HepG2 (cell line): Measurements from ENCODE around the gene USP5. TPM values are rescaled to one million over a fixed set of nuclear protein-coding genes. Genes with fewer than 3 reads are reported as not detected.
A peak's percentile ranks its signal among the peaks of the same experiment; 100 is the strongest.

ENCODE experiments used
- ATF3 ChIP-seq: sonication (generic); formaldehyde crosslinking; IDR thresholded peaks from 2 replicates; pipeline ENCODE4 v1.4.0; 2020; ENCODE audit warnings: missing genetic modification reagents
- ATF5 ChIP-seq: sonication (generic); formaldehyde crosslinking; IDR thresholded peaks from 2 replicates; pipeline ENCODE4 v1.4.0; 2020; ENCODE audit warnings: mild to moderate bottlenecking, low read depth, missing genetic modification reagents
- ATF6 ChIP-seq: sonication (generic); formaldehyde crosslinking; conservative IDR thresholded peaks from 2 replicates; pipeline ENCODE4 v1.4.0; 2020; ENCODE audit warnings: missing genetic modification reagents
- CREB3 ChIP-seq: sonication (generic); formaldehyde crosslinking; IDR thresholded peaks from 2 replicates; pipeline ENCODE4 v1.5.0; 2020; ENCODE audit warnings: missing genetic modification reagents
- ETS1 ChIP-seq: sonication (generic); formaldehyde crosslinking; IDR thresholded peaks from 2 replicates; pipeline ENCODE4 v1.4.0; 2020; ENCODE audit warnings: missing genetic modification reagents
- HNRNPK ChIP-seq: fragments of 200-400 bp; formaldehyde crosslinking; IDR thresholded peaks from 2 replicates; pipeline ENCODE4 v1.6.1; 2018; ENCODE audit warnings: low read length, low read depth, moderate library complexity, mild to moderate bottlenecking; ENCODE audit not compliant: poor library complexity, severe bottlenecking
- KDM3A ChIP-seq: IDR thresholded peaks from 2 replicates; pipeline ENCODE4 v1.6.1; 2018; ENCODE audit warnings: low read depth, missing compliant biosample characterization
- NR0B2 ChIP-seq: sonication (generic); formaldehyde crosslinking; IDR thresholded peaks from 2 replicates; pipeline ENCODE4 v1.4.0; 2020; ENCODE audit warnings: mild to moderate bottlenecking, missing genetic modification reagents
- PRDM10 ChIP-seq: sonication (generic); formaldehyde crosslinking; IDR thresholded peaks from 2 replicates; pipeline ENCODE4 v1.4.0; 2020; ENCODE audit warnings: low read depth, missing genetic modification reagents
- REL ChIP-seq: sonication (generic); formaldehyde crosslinking; conservative IDR thresholded peaks from 2 replicates; pipeline ENCODE4 v1.8.0; 2022; ENCODE audit warnings: mild to moderate bottlenecking, missing genetic modification reagents, moderate library complexity
- SIN3A ChIP-seq: IDR thresholded peaks from 2 replicates; pipeline ENCODE4 v1.6.1; 2011; ENCODE audit warnings: low read depth, mild to moderate bottlenecking, control low read depth, low read length, borderline replicate concordance
- ZNF138 ChIP-seq: sonication (generic); formaldehyde crosslinking; IDR thresholded peaks from 2 replicates; pipeline ENCODE4 v1.5.0; 2020; ENCODE audit warnings: mild to moderate bottlenecking, low read depth, missing genetic modification reagents
- ZNF382 ChIP-seq: sonication (generic); formaldehyde crosslinking; IDR thresholded peaks from 2 replicates; pipeline ENCODE4 v1.5.0; 2020; ENCODE audit warnings: missing genetic modification reagents, mild to moderate bottlenecking, borderline replicate concordance
- ZNF430 ChIP-seq: sonication (generic); formaldehyde crosslinking; IDR thresholded peaks from 2 replicates; pipeline ENCODE4 v1.9.0; 2021; ENCODE audit warnings: mild to moderate bottlenecking, missing genetic modification reagents
- ZNF704 ChIP-seq: sonication (generic); formaldehyde crosslinking; IDR thresholded peaks from 2 replicates; pipeline ENCODE4 v1.8.1; 2023; ENCODE audit warnings: mild to moderate bottlenecking, inconsistent platforms, moderate library complexity, missing genetic modification reagents, borderline replicate concordance
- ZSCAN12 ChIP-seq: sonication (generic); formaldehyde crosslinking; IDR thresholded peaks from 2 replicates; pipeline ENCODE4 v1.9.0; 2021; ENCODE audit warnings: mild to moderate bottlenecking, missing genetic modification reagents
- ZZZ3 ChIP-seq: sonication (generic); formaldehyde crosslinking; IDR thresholded peaks from 2 replicates; pipeline ENCODE4 v1.4.0; 2020; ENCODE audit warnings: missing genetic modification reagents, mild to moderate bottlenecking, borderline replicate concordance
- polyA plus RNA-seq, 8 experiments: library from polyadenylated mRNA; depleted of rRNA in 3 of 8; stranded (reverse) in 7 of 8; unstranded in 1 of 8; fragments of >200 nt; fragmentation: Illumina TruSeq in 4 of 8; extraction: Trizol in 4 of 8; gene quantifications; 2 replicates each; pipeline versions ENCODE4 v1.2.1 to v1.2.3, GENCODE V29; 2011 to 2016; ENCODE audit warnings: low read depth in 4 of 8, missing spikeins in 1 of 8, mixed read lengths in 1 of 8; ENCODE audit not compliant: insufficient read depth in 1 of 8
- total RNA-seq, 5 experiments: library from RNA; depleted of rRNA; stranded (reverse); fragments of >200 nt; fragmentation: Illumina TruSeq; extraction: Trizol; gene quantifications; 2 replicates each; pipeline ENCODE4 v1.2.3, GENCODE V29; 2016; ENCODE audit warnings: low read depth in 1 of 5

USP5 gene
- total and polyA plus RNA-seq, 2 of the 13 experiments (the other 11 are each of a cell fraction or from before 2014, with no cell fraction given): 39.6 to 56.0 TPM

- TF ChIP-seq ATF5 (CRISPR knock-in tag) (no peak), NR0B2 (CRISPR knock-in tag) (no peak), ZZZ3 (no peak), ATF3 (no peak; the same call in 1 of the 2 replicates), REL (CRISPR knock-in tag) (0 out of 2 replicates have a peak, but pooled peaks have one; percentile 29), KDM3A (CRISPR knock-in tag) (no peak), PRDM10 (CRISPR knock-in tag) (no peak), ZNF430 (no peak), SIN3A (no peak), ATF6 (CRISPR knock-in tag) (no peak), ZNF138 (CRISPR knock-in tag) (no peak), ETS1 (no peak), ZNF382 (no peak), CREB3 (CRISPR knock-in tag) (no peak), ZSCAN12 (CRISPR knock-in tag) (no peak), ZNF704 (CRISPR knock-in tag) (no peak), HNRNPK (no peak)
Observed at GRCh38 chr12:6825398-6826124, 26.4 kb upstream of the USP5 start (continued).
